HUDEP-2 (cell line): ENCODE data around the gene HNF1A.
"Not testable (repeated sequence)": the region's sequence is repeated elsewhere in the genome, so short reads cannot be mapped to it uniquely, and the experiment has no call there.

ENCODE experiments used
- DNase-seq, 76 experiments: peaks; one replicate each; lab custom pipeline; 2025; ENCODE audit not compliant: unreplicated experiment in 76 of 76; lab: John Stamatoyannopoulos, UW

The HNF1A gene

DNA sequence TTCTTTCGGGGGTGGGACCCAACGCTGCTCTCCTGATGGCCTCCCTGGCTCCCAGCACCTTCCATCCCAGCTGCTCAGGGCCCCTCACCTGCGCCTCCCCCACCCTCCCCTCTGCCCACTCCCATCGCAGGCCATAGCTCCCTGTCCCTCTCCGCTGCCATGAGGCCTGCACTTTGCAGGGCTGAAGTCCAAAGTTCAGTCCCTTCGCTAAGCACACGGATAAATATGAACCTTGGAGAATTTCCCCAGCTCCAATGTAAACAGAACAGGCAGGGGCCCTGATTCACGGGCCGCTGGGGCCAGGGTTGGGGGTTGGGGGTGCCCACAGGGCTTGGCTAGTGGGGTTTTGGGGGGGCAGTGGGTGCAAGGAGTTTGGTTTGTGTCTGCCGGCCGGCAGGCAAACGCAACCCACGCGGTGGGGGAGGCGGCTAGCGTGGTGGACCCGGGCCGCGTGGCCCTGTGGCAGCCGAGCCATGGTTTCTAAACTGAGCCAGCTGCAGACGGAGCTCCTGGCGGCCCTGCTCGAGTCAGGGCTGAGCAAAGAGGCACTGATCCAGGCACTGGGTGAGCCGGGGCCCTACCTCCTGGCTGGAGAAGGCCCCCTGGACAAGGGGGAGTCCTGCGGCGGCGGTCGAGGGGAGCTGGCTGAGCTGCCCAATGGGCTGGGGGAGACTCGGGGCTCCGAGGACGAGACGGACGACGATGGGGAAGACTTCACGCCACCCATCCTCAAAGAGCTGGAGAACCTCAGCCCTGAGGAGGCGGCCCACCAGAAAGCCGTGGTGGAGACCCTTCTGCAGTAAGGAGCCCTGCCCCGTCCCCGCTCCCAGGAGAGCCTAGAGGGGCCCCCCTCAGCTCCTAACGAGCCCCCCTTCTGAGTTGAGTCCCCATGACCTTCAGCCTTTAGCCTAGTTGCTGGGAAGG, at the start of gene HNF1A:
Gene HNF1A (plus strand): TSS at position 248 of the 924 bp plus-strand sequence. CDS start 226 bp downstream, at position 474.
- no peak for DNase-seq

DNA sequence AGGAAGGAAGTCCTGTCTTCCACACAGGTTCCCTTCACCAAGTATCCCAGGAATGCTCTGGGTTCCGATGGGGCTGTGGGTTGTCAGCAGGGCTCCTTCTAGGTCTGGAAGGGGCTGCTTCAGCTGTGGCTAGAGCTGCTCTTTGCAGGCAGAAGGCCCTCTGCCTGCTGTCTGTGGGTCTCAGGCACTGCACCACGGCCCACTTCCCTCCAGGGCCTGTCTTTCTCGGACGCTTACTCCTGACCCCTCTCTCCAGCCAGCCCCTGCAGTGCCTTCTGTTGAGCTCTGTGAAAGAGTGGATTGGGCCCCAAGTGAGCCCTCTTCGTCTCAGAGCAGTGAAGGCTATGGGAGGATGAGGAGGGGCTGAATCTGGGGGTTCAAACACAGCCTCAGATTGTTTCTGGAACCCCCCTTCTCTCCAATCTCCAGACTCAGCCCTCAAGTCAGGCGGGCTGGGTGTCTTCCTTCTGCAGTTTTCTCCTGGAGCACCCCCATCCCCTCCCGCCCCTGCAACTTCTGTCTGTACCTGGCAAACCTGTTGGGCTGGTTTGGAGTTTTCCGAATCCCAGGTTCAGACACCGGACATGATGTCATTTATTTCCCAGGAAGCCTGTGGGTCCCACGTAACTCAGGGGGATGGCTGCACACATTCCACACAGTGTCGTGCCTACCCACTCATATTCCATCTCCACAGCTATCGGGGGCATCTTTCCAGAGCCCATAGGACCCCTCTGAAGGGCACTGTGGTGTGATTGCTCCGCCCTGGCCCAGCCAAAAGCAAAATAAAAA, 49.3 kb upstream of the HNF1A start:
- no peak for DNase-seq

- no peak for DNase-seq
Measured at GRCh38 chr12:120930032-120930431, 48.3 kb upstream of the HNF1A start.

- no peak for DNase-seq
Measured at GRCh38 chr12:120932058-120932457, 46.3 kb upstream of the HNF1A start.

- DNase-seq = no peak
Measured at GRCh38 chr12:120932956-120933526, 45.3 kb upstream of the HNF1A start.

DNA sequence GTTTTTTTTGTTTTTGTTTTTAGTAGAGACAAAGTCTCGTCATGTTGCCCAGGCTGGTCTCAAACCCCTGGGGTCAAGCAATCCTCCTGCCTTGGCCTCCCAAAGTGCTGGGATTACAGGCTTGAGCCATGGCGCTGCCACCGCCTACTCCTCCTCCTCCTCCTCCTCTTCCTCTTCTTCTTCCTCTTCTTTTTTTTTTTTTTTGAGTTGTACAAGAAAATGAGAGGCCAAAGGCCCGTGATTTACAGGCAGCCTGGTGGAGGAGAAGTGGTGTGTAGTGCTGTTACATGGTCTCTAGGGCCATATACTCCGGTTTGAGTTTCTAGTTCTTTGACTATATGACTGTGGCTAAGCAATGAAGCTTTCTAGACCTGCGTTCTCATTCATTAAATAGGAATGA, 44.6 kb upstream of the HNF1A start:
- no peak for DNase-seq

DNA sequence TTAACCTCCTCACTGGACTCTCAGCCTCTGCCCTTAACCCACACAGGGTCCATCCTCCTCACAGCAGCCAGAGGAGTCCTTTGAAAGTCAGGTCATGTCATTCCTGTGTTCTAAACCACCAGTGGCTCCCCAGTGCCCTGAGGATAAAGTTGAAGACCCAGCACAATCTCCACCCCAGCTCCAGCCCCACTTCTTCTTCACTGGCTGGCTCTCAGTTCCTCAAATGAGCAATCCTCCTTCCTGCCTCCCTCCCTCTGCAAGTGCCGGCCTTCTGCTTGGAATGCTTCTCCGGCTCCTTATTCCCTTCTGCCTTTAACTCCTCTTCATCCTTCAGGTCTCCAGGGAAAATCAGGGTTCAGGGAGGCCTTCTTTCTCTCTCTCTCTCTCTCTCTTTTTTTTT, 42.1 kb upstream of the HNF1A start:
- no peak for DNase-seq

DNA sequence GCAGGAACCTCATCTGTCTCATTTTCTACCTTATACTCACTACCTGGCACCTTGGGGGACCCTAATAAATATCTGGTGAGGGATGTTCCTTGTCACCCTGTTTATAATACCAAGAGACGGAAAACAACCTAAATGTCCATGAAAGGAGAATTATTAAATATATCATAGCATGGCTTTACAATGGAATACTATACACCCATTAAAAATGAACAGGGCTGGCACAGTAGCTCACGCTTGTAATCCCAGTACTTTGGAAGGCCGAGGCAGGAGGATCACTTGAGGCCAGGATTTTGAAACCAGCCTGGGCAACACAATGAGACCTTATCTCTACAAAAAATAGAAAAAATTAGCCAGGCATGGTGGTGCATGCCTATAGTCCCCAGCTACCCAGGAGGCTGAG, 39.8 kb upstream of the HNF1A start:
- no peak for DNase-seq

DNA sequence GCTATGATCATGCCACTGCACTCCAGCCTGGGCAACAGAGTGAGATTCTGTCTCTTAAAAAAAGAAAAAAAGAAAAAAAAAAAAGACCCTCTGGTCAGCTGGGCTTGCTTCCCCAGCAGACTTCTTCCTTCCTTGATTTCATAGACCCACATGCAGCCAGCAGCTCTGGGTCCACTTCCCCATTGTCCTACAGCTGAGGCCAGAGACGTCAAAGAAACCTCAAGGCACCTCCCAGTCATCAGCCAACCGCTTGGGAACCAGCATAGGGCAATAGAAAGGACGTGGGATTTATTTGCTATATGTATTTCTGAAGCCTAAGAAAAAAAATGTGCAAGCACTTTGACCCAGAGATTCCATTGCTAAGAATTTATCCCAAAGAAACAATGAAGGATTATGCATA, 38.8 kb upstream of the HNF1A start:
- DNase-seq = no peak

GRCh38 chr12:120940006-120940405, 38.3 kb upstream of the HNF1A start:
- DNase-seq = no peak

DNA sequence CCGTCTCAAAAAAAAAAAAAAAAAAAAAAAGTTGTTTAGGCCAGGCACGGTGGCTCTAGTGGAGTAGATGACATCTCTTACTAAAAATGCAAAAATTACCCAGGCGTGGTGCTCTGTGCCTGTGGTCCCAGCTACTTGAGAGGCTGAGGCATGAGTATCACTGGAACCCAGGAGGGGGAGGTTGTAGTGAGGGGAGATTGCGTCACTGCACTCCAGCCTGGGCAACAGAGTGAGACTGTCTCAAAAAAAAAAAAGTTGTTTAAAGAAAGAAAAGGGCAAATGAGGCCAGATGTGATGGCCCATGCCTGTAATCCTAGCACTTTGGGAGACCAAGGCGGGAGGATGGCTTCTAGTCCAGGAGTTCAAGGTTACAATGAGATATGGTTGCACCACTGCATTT, 37.5 kb upstream of the HNF1A start:
- no peak for DNase-seq

- DNase-seq = no peak
Measured at GRCh38 chr12:120941412-120941811, 36.9 kb upstream of the HNF1A start.

DNA sequence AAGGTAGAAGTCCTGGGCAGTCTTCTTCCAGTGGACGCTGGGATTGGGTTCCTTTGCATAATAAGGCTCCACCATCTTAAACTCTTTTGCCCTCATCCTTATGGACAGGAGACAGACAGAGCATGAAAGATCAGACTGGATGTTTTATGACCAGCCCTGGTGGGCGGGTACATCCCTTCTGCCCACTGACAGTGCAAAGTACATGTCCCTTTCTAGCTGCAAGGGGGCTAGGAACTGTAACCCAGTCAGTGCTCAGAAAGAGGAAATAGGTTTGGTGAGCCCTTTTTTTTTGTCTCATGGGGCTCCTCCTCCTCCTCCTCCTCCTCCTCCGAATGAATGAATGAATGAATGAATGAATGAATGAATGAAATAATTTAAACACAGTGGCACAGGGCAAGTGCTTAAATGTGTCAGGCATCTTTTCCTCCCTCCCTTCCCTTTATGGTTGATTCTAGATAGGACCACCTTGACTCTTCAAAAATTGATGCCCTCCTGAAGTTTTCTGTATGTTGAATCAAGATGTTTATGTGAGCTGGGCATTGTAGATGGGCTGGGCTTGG, 36.4 kb upstream of the HNF1A start:
- DNase-seq = no peak

- DNase-seq = no peak
Measured at GRCh38 chr12:120943482-120943881, 34.9 kb upstream of the HNF1A start.

DNA sequence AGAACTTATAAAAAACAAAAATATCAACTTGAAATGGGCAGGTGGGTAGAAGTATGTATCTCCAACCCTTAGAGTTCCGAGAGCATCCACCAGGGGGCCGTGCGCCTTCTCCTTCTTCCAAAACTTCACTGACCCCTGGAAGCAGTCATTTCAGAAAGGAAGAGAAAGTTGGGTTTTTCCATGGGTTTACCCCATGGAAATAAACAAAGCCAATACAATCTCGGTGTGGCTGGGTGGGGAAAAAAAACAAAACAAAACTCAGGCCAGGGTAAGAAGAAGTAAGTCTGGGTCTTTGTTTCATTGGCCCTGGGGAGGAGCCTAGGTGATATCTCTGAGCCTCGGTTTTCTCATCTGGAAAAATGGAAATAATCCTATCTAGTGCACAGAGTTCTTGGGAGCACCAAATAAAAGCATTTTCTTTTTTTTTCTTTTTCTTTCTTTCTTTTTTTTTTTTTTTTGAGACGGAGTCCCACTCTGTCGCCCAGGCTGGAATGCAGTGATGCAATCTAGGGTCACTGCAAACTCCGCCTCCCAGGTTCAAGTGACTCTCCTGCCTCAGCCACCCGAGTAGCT, 33.6 kb upstream of the HNF1A start:
- peak in 39 of 76 experiments; percentile 9 to 55 (median 24) for DNase-seq

DNA sequence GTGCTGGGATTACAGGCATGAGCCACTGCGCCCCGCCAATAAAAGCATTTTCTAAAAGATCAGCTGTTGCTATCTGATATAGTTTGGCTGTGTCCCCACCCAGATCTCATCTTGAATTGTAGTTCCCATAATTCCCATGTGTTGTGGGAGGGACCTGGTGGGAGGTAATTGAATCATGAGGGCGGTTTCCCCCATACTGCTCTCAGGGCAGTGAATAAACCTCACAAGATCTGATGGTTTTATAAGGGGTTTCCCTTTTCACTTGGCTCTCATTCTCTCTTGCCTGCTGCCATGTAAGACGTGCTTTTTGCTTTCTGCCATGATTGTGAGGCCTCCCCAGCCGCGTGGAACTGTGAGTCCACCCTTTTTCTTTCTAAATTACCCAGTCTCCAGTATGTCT, 32.8 kb upstream of the HNF1A start:
- DNase-seq = peak in 3 of 76 experiments; percentile 5 to 16 (median 10)

GRCh38 chr12:120950260-120950799, 28.0 kb upstream of the HNF1A start:
- DNase-seq = not testable (repeated sequence)

DNA sequence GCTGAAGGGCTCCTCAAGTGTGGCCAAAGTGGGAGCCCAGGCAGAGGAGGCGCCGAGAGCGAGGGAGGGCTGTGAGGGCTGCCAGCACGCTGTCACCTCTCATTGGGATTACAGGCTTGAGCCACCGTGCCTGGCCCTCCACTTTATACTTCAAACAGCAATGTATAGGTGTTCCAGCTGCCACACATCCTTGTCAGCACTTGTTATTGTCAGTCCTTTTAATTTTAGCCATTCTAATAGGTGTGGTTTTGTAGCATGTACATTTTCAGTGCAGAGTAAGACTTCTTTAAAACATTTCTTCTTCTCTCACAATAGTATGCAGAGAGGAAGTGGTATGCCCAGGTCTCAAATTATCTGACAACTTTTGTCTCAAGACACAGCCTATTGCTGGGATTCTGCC, 27.5 kb upstream of the HNF1A start:
- no peak for DNase-seq

DNA sequence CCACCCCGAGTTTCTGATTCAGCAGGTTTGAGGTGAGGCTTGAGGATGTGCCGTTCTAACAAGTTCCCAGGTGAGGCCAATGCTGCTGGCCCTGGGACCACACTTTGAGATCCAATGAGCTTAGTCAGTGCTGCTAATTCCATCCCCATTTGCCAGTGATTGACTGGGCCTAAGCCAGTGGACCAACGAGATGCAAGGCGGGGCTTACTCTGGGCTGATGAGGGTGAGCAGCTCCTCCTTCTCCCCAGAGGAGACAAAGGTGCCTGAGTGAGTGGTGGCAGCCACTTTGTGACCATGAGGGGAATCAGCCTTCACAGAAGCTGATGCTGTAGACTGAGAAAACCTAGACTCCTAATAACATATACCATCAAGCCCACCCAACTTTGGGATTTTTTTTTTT, 23.1 kb upstream of the HNF1A start:
- DNase-seq = no peak

GRCh38 chr12:120956579-120957300, 21.6 kb upstream of the HNF1A start:
- DNase-seq = no peak
